DMS153 (cell line): ENCODE data around the gene C6orf47.

Experiments used
- DNase-seq: peaks from one replicate; lab custom pipeline; 2025; lab: John Stamatoyannopoulos, UW

The C6orf47 gene

DNA sequence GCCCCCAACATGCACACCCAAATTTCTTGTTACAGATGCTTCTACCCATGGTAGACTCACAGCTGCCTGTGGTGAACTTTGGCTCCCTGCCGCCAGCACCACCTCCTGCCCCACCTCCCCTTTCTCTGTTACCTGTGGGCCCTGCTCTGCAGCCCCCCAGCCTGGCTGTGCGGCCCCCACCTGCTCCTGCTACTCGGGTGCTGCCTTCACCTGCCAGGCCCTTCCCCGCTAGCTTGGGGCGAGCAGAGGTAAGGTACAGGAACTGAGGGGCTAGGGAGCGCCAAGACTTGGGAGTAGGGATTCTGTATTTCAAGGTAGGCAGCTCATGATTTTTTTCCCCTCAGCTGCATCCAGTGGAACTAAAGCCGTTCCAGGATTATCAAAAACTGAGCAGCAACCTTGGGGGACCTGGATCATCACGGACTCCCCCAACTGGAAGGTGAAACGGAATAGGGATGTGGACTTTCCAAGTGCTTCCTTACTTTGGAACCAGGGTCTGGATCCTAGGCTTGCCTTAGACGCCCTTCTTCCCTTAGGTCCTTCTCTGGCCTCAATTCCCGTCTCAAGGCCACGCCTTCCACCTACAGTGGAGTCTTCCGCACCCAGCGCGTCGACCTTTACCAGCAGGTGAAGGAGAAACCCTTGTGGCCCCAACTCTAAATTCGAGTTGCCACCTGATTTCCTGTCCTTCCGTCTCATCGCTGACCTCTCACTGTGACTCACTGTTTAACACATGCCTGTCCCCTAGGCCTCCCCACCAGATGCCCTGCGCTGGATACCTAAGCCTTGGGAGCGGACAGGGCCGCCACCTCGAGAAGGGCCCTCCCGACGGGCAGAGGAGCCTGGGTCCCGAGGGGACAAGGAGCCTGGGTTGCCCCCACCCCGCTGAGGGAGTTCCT lies 23.6 kb downstream of the C6orf47 start:
- no peak for DNase-seq

DNA sequence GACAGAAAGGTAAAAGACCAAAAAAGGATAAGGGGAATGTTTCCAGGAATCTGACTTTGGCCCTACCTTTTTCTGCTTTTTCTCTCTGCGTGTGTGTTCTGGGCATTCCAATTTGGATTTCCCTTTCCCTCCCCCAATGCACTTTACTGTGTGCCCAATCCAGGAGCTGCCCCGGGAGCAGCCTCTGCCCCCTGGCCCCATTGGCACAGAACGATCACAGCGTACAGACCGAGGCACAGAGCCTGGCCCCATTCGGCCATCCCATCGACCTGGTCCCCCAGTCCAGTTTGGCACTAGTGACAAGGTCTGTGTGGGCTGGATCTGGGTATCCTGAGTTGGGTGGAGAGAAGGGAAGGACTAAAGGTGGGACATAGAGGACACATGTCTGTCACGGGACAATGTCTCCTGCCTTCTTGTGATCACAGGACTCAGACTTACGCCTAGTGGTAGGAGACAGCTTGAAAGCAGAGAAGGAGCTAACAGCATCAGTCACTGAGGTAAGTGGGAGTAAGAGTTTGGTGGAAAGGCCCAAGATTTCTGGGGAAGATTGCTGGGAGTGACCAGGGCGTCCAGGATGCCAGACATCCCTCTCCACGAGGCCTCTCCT lies 25.5 kb downstream of the C6orf47 start:
- DNase-seq = no peak

DNA sequence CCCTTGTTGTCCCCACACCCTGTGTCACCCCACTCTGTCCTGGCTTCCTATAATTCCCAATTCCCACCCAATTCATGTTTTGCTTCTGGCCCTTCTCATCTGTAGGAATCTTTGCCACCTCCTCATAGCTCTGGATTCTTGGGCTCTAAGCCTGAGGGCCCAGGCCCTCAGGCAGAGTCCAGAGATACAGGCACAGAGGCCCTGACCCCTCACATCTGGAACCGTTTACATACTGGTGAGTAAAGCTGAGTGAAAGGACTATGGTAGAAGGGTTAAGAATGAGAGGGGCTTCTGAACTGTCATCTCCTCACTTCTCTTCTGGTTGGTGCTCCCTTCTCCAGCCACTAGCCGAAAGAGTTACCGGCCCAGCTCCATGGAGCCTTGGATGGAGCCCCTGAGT lies 26.4 kb downstream of the C6orf47 start:
- DNase-seq = no peak

DNA sequence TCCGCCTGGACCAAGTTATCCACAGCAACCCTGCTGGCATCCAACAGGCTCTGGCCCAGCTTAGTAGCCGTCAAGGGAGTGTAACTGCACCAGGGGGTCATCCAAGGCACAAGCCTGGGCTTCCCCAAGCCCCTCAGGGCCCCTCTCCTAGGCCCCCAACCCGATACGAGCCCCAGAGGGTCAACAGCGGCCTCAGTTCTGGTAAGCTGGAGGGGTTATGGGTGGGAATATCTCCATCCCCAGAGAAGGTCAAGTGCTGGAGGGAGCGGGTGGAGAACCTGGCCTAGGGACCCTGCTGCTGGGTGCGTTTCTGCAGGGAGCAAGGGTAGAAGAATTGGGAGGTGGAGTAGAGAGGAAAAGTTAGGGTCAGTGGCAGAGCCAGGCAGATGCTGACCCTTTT lies 27.1 kb downstream of the C6orf47 start:
- no peak for DNase-seq

DNA sequence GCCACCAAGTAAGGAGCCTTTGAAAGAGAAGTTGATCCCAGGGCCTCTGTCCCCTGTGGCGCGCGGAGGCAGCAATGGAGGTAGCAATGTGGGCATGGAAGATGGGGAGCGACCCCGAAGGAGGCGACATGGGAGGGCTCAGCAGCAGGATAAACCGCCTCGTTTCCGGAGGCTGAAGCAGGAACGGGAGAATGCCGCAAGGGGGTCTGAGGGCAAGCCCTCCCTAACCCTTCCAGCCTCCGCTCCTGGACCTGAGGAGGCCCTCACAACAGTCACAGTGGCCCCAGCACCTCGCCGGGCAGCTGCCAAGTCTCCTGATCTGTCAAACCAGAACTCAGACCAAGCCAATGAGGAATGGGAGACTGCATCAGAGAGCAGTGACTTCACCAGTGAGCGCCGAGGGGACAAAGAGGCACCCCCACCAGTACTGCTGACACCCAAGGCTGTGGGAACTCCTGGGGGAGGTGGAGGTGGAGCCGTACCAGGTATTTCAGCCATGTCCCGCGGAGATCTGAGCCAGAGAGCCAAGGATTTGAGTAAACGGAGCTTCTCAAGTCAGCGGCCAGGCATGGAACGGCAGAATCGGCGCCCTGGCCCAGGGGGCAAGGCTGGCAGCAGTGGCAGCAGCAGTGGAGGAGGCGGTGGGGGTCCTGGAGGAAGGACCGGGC lies 28.2 kb downstream of the C6orf47 start:
- DNase-seq = no peak

DNA sequence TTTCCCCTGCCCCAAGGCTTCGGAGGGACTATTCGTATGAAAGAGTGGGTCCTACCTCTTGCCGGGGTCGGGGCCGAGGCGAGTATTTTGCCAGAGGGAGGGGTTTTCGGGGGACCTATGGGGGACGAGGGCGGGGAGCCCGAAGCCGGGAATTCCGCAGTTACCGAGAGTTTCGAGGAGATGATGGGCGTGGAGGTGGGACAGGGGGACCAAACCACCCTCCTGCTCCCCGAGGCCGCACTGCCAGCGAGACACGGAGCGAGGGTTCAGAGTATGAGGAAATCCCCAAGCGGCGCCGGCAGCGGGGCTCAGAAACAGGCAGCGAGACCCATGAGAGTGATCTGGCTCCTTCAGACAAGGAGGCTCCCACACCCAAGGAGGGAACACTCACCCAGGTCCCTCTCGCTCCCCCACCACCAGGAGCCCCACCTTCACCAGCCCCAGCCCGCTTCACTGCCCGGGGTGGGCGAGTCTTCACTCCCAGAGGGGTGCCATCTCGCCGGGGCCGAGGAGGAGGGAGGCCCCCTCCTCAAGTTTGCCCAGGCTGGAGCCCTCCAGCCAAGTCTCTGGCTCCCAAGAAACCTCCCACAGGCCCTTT lies 28.8 kb downstream of the C6orf47 start:
- DNase-seq = no peak

DNA sequence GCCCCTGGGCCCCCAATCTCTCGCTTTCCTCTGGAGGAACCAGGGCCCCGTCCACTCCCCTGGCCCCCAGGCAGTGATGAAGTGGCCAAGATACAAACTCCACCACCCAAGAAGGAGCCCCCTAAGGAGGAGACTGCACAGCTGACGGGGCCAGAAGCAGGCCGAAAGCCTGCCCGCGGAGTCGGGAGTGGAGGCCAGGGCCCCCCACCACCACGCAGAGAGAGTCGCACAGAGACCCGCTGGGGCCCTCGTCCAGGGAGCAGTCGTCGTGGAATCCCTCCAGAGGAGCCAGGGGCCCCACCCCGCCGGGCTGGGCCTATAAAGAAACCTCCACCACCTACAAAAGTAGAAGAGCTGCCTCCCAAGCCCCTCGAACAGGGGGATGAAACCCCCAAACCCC lies 29.4 kb downstream of the C6orf47 start:
- no peak for DNase-seq

DNA sequence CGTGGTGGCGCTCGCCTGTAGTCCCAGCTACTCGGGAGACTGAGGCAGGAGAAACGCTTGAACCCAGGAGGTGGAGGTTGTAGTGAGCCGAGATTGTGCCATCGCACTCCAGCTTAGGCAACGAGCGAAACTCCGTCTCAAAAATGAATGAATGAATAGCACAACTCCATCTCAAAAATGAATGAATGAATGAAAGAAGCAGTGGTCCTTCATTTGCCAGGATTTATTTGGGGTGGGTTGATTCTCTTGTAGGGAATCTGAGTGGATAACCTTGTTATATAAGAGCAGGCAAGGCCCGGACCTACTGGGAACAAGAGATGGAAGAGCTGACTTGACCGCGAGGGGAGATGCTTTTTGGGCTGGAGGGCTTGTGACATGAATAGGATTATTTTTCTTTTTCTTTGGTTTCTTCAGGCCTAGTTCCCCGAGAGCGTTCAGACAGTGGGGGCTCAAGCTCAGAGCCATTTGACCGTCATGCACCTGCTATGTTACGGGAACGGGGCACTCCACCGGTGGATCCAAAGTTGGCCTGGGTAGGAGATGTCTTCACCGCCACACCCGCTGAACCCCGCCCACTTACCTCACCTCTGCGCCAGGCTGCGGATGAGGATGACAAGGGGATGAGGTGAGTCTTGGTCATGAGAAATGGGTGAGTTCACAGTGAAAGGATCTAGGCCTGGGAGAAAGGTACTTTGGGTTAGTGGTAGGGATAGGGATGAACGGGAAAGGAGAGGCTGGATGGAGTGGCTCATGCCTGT lies 30.2 kb downstream of the C6orf47 start:
- DNase-seq = no peak

DNA sequence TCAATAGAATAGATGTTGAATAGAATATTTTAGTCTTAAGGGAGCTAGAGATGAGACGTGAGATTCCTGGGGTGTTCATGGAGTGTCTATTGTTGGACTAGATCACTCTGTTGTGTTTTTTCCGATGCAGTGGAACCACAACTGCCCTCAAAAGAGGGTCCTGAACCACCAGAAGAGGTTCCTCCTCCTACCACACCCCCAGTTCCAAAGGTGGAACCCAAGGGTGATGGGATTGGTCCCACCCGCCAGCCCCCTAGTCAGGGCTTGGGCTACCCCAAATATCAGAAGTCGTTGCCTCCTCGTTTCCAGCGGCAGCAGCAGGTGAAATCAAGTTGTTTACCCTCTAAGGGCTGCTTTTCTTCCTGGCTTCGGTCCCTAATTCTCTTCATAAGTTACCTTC lies 31.6 kb downstream of the C6orf47 start:
- no peak for DNase-seq

DNA sequence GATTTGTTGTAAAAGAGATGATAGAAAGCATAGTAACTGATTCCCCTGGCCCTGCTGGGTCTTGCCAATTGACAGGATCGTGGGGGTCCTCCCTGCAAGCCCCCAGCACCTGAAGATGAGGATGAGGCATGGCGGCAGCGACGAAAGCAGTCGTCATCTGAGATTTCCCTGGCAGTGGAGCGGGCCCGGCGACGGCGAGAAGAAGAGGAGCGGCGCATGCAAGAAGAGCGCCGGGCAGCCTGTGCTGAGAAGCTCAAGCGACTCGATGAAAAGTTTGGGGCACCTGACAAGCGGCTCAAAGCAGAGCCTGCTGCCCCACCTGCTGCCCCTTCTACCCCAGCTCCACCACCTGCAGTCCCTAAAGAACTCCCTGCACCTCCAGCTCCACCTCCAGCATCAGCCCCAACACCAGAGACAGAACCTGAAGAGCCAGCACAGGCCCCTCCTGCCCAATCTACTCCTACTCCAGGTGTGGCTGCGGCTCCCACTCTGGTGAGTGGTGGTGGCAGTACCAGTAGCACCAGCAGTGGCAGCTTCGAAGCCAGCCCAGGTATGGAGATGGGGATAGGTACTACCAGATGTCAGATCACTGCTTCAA lies 32.8 kb downstream of the C6orf47 start:
- no peak for DNase-seq

DNA sequence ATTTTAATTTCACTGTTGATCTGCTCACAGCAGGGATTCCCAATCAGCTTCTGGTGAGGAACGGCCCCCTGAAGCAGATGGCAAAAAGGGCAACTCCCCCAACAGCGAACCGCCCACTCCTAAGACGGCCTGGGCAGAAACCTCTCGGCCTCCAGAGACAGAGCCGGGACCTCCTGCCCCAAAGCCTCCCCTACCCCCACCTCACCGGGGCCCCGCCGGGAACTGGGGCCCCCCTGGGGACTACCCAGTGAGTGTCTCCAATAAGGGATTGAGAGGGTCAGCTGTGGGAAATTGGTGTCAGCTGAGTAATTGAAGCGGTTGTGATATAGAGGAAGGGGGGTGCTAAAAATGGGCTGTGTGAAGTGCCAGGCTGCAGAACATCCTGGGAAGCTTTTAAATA lies 33.6 kb downstream of the C6orf47 start:
- DNase-seq = no peak

DNA sequence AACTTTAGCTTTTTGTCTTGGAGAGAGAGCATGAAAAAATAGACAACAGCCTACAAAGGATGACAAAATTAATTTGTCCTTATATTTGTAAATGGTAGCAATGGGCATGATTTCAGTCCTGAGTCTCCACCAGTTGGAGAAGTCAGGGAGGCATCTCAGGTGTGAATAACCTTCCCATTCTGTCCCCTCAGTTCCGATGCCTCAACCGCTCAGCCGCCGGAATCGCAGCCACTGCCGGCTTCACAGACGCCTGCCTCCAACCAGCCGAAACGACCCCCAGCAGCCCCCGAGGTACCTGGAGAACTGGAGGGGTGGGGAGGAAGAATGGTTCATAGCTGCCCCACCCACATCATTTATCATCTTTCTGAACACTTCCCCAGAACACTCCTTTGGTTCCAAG lies 36.5 kb downstream of the C6orf47 start:
- no peak for DNase-seq

DNA sequence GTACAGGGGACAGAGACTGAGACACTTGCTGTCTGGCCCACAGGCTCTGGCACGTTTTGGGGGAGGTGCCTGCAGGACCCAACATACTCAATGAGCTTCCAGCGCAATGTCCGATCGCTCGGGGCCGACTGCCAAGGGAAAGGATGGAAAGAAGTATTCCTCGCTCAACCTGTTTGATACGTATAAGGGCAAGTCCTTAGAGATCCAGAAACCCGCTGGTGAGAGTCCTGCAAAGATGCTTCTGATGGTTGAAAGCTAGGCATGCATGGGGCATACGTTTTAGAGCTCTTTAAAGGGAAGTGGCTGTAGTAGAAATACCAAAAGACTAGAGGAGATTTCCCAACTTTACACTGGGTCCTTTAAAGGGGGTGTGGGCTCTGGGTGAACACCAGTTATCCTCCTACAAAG lies 37.9 kb downstream of the C6orf47 start:
- no peak for DNase-seq

DNA sequence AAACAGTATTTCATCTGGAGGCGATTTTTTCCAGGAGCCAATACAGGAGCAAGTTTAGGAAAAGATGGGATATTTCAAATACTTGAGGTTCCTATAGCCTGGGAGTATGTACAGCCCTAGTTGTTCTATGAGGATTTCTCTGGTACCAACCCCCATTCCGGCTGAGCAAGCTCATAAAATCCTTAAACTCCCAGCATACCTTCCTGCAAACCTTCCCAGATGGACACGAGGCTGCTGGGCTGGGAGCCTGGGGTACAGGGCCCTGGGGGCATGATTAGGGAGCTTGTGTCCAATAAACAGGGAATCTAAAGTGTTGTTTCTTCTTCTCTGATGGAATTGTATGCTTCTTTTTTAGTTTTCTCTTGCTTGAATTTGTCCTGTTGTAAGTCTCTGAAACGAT lies 38.6 kb downstream of the C6orf47 start:
- DNase-seq = no peak

DNA sequence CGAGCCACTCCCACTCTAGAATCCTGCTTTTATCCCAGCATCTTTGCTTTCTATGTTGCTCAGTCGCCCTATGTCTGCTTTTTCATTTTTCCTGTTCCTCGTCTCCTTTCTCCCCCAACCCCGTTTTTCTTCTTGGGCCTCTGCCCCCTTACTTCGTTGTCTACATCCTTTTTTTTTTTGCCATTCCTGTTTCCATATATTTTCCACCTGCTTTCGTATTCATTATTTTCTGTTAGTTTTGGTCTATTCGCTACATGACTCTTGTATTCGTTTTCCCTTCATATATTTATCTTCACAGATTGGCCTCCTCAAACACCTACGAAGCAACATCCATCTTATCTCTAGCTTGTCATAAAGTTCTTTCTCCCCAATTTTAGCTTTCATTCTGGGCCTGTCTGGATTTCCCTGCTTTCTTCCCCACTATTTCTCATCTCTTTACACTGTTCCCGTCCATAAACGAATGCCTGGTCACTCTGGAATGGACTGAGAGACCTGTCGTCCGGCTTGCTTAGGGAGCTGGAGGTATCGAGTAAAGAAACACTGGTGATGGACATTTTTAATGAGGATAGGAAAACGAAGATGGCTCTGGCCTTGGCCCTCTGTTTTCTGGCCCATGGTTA lies 39.1 kb downstream of the C6orf47 start:
- DNase-seq = no peak

DNA sequence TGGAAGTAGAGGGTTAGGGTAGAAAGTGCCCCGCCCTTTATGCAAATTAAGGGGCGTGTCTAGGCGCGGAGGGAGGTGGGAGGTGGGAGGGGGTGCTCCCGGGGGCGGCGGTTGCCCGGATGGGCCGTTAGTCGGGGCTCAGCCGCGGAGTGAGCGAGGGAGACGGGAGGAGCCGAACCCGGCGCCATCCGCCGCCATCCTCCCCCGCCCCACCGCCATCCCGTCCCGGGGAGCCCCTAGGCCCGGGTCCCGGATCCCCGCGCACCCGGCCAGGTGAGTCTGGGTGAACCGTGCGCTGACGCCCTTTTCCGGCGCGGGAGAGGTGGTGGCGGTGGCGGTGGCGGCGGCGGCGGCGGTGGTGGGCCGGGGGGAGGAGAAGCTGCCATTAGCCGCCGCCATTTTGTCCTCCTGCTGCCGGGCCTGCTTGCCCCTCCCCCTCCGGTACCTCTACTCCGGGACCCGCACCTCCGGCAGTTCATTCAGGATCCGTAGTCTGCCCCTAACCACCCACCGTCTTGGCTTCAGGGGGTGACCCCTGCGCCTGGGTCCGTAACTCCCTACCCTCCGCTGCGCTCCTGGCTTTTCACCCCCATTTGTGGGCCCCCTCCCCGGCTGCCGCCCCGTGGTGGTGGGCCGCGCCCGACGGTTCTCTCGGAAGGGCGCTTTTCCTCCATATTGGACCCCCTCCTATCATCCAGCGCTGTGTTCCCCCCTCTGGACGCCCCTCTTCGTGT lies 39.8 kb downstream of the C6orf47 start, which contains the start of gene PRRC2A:
Gene PRRC2A (plus strand): TSS at position 130 of the 734 bp plus-strand sequence. CDS start 2,075 bp downstream, outside the sequence.
- peak; percentile 51 for DNase-seq

DNA sequence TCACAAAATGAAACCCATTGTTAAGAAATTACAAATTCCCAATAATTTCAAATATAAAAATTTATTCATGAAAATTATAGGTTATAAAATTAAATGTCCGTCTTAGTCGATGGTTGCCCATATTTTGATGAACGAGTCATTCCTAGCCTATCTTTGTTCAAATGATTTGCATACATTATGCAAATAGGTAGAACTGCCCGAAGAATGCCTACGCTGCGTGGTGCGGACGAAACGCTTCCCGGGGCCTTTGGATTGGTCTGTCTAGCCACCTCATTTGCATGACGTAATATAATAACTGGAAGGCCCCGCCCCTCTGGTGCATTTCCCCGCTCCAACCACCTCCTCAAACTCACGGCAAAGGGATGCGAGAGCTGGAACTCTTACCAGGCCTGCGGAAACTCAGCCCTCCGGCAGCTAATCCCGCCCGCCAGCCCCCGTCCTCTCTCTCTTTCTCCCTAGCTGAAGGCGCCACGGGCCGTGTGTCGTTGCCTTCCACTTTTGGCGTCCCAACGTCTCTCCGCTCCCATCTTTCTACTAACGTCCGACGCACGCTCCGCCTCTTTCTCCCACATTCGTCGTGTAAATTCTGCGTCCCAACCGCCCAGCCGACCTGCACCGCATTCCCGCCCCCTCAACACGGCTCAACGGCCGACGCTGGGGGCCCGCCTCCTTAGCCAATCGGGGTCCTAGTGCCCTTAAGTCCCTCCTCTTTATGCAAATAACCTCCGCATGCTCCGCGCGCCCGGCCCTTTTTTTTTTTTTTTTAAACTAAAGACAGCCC lies 40.6 kb downstream of the C6orf47 start:
- peak; percentile 99 for DNase-seq

DNA sequence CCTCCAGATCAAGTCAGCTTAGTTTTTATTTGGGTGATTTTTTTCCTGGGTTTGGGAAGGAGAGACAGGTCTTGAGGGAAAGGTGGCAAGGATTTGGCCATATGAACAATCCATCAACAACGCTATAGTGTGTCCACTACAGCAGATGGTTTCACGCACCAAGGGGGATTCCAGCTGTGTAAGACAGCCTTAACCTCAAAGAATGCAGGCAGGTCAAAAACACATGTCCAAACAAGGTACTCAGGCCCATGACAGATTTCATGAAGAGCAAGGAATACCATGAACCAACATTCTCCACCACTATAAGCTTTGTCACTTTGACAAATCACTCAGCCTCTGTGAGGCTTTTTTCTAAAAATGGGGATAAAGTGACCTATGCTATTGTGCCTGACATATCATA lies 43.6 kb downstream of the C6orf47 start:
- no peak for DNase-seq

DNA sequence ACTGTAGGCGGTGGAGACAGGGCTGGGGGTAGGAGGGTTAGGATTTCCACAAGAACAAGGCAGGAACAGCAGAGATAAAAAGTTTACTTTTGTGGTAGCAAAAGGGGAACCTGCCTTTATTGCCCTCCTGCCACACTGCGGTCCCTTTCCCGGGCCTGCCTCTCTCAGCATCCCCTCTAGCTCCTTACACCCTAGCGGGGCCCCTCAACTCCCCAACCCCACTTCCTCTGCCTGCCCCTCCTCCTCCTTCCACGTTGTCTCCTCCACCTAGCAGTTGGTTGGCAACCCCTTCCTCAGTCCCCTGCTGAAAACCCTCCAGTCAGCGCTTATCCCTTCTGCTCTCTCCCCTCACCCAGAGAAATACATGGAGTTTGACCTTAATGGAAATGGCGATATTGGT lies 44.8 kb downstream of the C6orf47 start:
- no peak for DNase-seq
